ENCODE data around the gene STX12.
"Not testable (repeated sequence)": the region's sequence is repeated elsewhere in the genome, so short reads cannot be mapped to it uniquely, and the experiment has no call there.

Gene STX12

DNA sequence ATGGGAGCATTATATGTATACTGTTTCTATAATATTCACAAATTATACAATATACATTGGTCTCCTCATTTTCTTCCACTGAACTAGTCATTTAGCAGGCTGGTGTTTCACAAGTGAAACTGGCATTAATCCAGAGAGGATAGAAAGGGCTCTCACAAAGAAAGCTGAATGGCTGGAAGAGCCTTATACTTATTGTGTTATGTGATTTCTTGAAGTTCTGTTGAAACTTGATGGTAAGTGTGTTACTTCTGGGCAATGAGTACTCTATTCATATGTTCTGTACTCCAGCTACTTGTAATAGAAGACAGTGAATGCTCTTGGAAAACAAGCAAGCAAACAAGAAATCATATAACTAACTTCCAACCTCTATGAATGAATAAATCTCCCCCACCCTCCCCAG lies 14.9 kb downstream of the STX12 start:
- TF ChIP-seq, protein P1, sequence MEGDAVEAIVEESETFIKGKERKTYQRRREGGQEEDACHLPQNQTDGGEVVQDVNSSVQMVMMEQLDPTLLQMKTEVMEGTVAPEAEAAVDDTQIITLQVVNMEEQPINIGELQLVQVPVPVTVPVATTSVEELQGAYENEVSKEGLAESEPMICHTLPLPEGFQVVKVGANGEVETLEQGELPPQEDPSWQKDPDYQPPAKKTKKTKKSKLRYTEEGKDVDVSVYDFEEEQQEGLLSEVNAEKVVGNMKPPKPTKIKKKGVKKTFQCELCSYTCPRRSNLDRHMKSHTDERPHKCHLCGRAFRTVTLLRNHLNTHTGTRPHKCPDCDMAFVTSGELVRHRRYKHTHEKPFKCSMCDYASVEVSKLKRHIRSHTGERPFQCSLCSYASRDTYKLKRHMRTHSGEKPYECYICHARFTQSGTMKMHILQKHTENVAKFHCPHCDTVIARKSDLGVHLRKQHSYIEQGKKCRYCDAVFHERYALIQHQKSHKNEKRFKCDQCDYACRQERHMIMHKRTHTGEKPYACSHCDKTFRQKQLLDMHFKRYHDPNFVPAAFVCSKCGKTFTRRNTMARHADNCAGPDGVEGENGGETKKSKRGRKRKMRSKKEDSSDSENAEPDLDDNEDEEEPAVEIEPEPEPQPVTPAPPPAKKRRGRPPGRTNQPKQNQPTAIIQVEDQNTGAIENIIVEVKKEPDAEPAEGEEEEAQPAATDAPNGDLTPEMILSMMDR (IDR thresholded peaks at IDR 0.05; ENCODE audit: insufficient read depth, low read depth, low read length, missing control alignments), result no peak
- DNase-seq (ENCODE audit: low read depth), result peak; percentile 78
- H3K4me3 ChIP-seq (ENCODE audit: low read length), result no peak overlapping the region

DNA sequence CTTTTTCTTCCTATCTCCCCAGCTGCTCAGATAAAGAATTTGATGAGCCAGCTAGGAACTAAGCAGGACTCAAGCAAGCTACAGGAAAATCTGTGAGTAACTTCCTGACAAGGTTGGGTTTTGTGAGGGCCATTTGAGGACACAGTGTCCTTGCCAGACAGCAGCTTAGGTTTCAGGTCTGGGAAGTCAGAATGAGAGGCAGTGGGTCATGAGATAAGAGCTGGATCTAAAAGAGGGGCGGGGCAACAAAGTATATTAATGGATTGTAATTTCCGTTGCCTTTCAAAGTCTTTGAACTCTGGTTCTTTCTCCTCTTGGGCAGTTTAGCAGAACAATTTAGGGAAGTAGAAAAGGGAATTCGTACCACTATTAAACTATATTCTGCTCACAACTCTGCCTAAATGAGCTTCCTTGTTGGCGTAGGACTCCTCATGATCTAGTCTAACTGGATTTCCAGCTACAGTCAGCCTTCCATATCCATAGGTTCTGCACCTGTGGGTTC lies 16.6 kb downstream of the STX12 start:
- peak; percentile 46 for DNase-seq (ENCODE audit: low read depth)
- H3K4me3 ChIP-seq (ENCODE audit: low read length), result no peak overlapping the region
- TF ChIP-seq, protein P1 (IDR thresholded peaks at IDR 0.05; ENCODE audit: insufficient read depth, low read depth, low read length, missing control alignments), result no peak

- H3K4me3 ChIP-seq (ENCODE audit: low read length), result not testable (repeated sequence)
These were observed 17.3 kb downstream of the STX12 start for GRCh38 chr1:27790270-27790669.

DNA sequence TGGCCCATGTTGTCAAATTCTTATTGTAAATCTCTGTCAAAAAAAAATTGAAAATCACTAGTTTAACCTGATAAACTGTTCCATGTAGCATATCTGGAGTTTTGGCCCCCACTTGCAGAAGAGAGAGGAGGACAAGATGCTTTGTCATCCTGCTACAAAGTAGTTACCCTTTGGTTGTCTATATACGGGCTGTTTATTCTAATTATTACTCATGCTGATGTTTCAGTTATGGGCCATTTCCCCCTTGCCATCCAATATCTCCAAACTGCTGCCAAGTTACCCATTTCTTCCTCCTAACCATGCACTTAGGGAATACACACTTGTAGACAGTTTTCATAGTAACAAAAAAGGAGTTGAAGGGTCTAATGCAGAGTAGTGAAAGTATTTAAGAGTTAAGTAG lies 22.6 kb downstream of the STX12 start:
- DNase-seq (ENCODE audit: low read depth), result no peak
- TF ChIP-seq, protein P1 (IDR thresholded peaks at IDR 0.05; ENCODE audit: insufficient read depth, low read depth, low read length, missing control alignments), result no peak
- H3K4me3 ChIP-seq (ENCODE audit: low read length), result no peak overlapping the region

More at GRCh38 chr1:27790270-27790669, 17.3 kb downstream of the STX12 start:
- DNase-seq (ENCODE audit: low read depth), result not testable (repeated sequence)

DNA sequence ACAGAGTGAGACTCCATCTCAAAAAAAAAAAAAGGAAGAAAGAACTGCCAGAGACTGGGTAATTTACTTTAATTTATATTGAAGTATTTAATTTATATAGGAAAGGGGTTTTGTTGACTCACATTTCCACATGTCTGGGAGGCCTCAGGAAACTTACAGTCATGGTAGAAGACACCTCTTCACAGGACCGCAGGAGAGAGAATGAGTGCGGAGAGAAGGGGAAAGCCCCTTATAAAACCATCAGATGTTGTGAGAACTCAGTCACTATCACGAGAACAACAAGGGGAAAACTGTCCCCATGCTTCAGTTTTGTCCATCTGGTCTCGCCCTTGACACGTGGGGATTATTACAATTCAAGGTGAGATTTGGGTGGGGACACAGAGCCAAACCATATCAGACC lies 31.8 kb downstream of the STX12 start:
- no peak overlapping the region for H3K4me3 ChIP-seq (ENCODE audit: low read length)
- TF ChIP-seq, protein P1 (IDR thresholded peaks at IDR 0.05; ENCODE audit: insufficient read depth, low read depth, low read length, missing control alignments), result no peak
- DNase-seq (ENCODE audit: low read depth), result no peak

DNA sequence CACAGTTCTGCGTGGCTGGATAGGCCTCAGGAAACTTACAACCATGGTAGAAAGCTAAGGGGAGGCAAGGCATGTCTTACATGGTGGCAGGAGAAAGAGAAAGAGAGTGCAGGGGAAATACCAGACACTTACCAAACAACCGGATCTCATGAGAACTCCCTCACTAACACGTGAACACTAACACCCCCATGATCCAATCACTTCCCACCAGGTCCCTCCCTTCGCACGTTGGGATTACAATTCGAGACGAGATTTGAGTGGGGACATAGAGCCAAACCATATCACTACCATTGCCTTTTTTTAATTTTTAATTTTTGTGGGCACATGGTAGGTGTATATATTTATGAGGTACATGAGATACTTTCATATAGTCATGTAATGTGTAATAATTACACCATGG lies 33.7 kb downstream of the STX12 start:
- no peak for DNase-seq (ENCODE audit: low read depth)
- TF ChIP-seq, protein P1 (IDR thresholded peaks at IDR 0.05; ENCODE audit: insufficient read depth, low read depth, low read length, missing control alignments), result no peak
- no peak overlapping the region for H3K4me3 ChIP-seq (ENCODE audit: low read length)

GRCh38 chr1:27807385-27807784 lies 34.4 kb downstream of the STX12 start:
- H3K4me3 ChIP-seq (ENCODE audit: low read length), result no peak overlapping the region
- DNase-seq (ENCODE audit: low read depth), result no peak
- TF ChIP-seq, protein P1 (IDR thresholded peaks at IDR 0.05; ENCODE audit: insufficient read depth, low read depth, low read length, missing control alignments), result no peak

DNA sequence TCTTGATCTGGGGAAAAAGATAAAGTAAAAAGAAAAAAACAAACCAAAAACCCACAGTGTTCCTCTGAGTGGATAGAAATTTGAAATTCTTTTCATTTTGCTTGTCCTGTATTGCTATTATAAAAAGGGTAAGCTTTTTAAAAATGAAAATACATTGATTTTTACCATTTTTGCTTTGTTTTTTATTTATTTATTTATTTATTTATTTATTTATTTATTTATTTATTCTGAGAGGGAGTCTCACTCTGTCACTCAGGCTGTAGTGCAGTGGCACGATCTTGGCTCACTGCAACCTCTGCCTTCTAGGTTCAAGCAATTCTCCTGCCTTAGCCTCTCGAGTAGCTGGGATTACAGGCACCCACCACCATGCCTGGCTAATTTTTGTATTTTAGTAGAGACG lies 35.1 kb downstream of the STX12 start:
- H3K4me3 ChIP-seq (ENCODE audit: low read length); DNase-seq (ENCODE audit: low read depth): not testable (repeated sequence)
